ENCODE measurements around the gene EXO1. TPM values are rescaled to one million over a fixed set of nuclear protein-coding genes. Genes with fewer than 3 reads are reported as not detected.

Gene EXO1
- total and polyA plus RNA-seq, 9 of the 15 experiments (the other 6 are each of a cell fraction or from before 2014, with no cell fraction given): 36.0 to 125 (median 83.9) TPM

DNA sequence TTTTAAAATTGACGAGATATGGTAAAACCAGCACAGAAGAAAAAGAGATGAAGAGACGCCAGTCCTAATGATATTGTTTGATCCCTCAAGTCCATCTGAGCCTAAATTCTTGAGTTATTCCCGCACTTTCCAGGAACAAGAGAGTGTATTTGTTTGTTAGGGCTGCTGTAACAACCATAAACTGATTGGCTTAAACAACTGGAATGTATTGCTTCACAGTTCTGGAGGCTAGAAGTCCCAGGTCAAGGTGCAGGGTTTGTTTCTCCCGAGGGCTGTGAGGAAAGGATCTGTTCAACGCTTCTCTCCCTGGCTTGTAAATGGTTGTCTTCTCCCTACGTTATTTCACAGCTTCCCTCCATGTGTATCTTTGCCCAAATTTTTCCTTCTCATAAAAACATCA, 7.8 kb upstream of the EXO1 start:
- Histone ChIP-seq H3K9me1 (ENCODE audit: control insufficient read depth, insufficient read depth, low read length) (no peaks in the 10 kb centered on the region), H3K4me3 (no peak overlapping the region), H3K27ac (ENCODE audit: extremely low read depth, low read depth, low read length) (no peak overlapping the region), H4K20me1 (replicated peaks; ENCODE audit: control insufficient read depth, insufficient read depth, low read length) (no peaks in the 10 kb centered on the region), H3K79me2 (ENCODE audit: control insufficient read depth, insufficient read depth, low read length) (no peaks in the 10 kb centered on the region), H3K4me1 (replicated peaks in 1 of 2; ENCODE audit: control insufficient read depth in 2 of 2, insufficient read depth in 2 of 2, low read length in 2 of 2) (no peaks in the 10 kb centered on the region; a peak in 1 of 5 replicates), H2AFZ (ENCODE audit: low read depth, low read length) (peak overlapping the region; percentile 14; the same call in 1 of the 2 replicates), H3K36me3 (ENCODE audit: control insufficient read depth, insufficient read depth, low read length) (no peaks in the 10 kb centered on the region), H3K9ac (ENCODE audit: insufficient read depth in 1 of 2, low read depth in 2 of 2, low read length in 2 of 2) (no peak overlapping the region), H3K27me3 (ENCODE audit: control insufficient read depth in 2 of 2, insufficient read depth in 2 of 2, low read length in 2 of 2) (no peaks in the 10 kb centered on the region), H3K9me3 (replicated peaks; ENCODE audit: control insufficient read depth, insufficient read depth, low read depth, low read length) (no peaks in the 10 kb centered on the region), H3K4me2 (ENCODE audit: insufficient read depth, low read length) (no peak overlapping the region)
- DNase-seq (ENCODE audit: extremely low read depth in 1 of 4, low spot score in 3 of 4) (no peak), ATAC-seq (no peak), FAIRE-seq (no peak)
- TF ChIP-seq MECOM (CRISPR knock-in tag; IDR thresholded peaks at IDR 0.05) (no peak), PURB (CRISPR knock-in tag; IDR thresholded peaks at IDR 0.05; ENCODE audit: low read depth) (no peak), SMARCE1 (IDR thresholded peaks at IDR 0.05) (no peak), SMARCC2 (IDR thresholded peaks at IDR 0.05; ENCODE audit: low read depth) (no peak), ZNF316 (IDR thresholded peaks at IDR 0.05) (no peak), HNRNPL (IDR thresholded peaks at IDR 0.05; ENCODE audit: low read depth, low read length) (no peak), CHD1 (IDR thresholded peaks at IDR 0.05; ENCODE audit: low read length) (no peak), ZKSCAN3 (CRISPR knock-in tag; IDR thresholded peaks at IDR 0.05) (no peak), SREBF2 (CRISPR knock-in tag; IDR thresholded peaks at IDR 0.05) (no peak), CBX8 (IDR thresholded peaks at IDR 0.05; ENCODE audit: borderline replicate concordance, extremely low read depth, low read depth, low read length, poor library complexity, severe bottlenecking) (no peak)
- TF ChIP-seq, protein P1, sequence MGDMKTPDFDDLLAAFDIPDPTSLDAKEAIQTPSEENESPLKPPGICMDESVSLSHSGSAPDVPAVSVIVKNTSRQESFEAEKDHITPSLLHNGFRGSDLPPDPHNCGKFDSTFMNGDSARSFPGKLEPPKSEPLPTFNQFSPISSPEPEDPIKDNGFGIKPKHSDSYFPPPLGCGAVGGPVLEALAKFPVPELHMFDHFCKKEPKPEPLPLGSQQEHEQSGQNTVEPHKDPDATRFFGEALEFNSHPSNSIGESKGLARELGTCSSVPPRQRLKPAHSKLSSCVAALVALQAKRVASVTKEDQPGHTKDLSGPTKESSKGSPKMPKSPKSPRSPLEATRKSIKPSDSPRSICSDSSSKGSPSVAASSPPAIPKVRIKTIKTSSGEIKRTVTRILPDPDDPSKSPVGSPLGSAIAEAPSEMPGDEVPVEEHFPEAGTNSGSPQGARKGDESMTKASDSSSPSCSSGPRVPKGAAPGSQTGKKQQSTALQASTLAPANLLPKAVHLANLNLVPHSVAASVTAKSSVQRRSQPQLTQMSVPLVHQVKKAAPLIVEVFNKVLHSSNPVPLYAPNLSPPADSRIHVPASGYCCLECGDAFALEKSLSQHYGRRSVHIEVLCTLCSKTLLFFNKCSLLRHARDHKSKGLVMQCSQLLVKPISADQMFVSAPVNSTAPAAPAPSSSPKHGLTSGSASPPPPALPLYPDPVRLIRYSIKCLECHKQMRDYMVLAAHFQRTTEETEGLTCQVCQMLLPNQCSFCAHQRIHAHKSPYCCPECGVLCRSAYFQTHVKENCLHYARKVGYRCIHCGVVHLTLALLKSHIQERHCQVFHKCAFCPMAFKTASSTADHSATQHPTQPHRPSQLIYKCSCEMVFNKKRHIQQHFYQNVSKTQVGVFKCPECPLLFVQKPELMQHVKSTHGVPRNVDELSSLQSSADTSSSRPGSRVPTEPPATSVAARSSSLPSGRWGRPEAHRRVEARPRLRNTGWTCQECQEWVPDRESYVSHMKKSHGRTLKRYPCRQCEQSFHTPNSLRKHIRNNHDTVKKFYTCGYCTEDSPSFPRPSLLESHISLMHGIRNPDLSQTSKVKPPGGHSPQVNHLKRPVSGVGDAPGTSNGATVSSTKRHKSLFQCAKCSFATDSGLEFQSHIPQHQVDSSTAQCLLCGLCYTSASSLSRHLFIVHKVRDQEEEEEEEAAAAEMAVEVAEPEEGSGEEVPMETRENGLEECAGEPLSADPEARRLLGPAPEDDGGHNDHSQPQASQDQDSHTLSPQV (IDR thresholded peaks at IDR 0.05): no peak
- TF ChIP-seq, protein P2, sequence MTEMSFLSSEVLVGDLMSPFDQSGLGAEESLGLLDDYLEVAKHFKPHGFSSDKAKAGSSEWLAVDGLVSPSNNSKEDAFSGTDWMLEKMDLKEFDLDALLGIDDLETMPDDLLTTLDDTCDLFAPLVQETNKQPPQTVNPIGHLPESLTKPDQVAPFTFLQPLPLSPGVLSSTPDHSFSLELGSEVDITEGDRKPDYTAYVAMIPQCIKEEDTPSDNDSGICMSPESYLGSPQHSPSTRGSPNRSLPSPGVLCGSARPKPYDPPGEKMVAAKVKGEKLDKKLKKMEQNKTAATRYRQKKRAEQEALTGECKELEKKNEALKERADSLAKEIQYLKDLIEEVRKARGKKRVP (CRISPR knock-in tag; IDR thresholded peaks at IDR 0.05): no peak
- in situ Hi-C loops (cut with MboI) (no loop called here), intact Hi-C loops (cut with micrococcal nuclease) (no loop called here)
- BruUV-seq (replicated peaks): no TSS peak
- POLR2A ChIA-PET: interaction anchor here (1.6 kb wide), 1 partner anchor 8 kb away, joined by 7 read pairs; the partner anchor contains the start of gene EXO1
- CTCF ChIA-PET (ENCODE audit: low intra/inter-chr PET ratio): no interaction called here
- WGBS (ENCODE audit: insufficient coverage, low coverage, missing lambda C conversion rate): 65% methylated on average over 6 of the region's 6 CpGs
